Keratinocyte (primary cell): Measurements from ENCODE around the gene ATP4A. TPM values are rescaled to one million over a fixed set of nuclear protein-coding genes. Genes with fewer than 3 reads are reported as not detected.
"Not testable (repeated sequence)": the region's sequence is repeated elsewhere in the genome, so short reads cannot be mapped to it uniquely, and the experiment has no call there.

Source experiments
- DNase-seq: peaks from one replicate; pipeline ENCODE4 v3.0.0-alpha.2; 2011; ENCODE audit warnings: low read depth, missing footprints, low spot score
- FAIRE-seq: peaks from 2 replicates; lab custom pipeline; 2011; peaks lifted over from hg19 to GRCh38; lab: Jason Lieb, UNC
- H2AFZ ChIP-seq: 2 replicates; pipeline ENCODE4 v1.6.0; 2012; ENCODE audit warnings: low read length, control low read depth, inconsistent platforms; ENCODE audit not compliant: control insufficient read depth
- H3K27ac ChIP-seq: 2 replicates; pipeline ENCODE4 v1.5.1; 2011; ENCODE audit warnings: low read length; ENCODE audit not compliant: control insufficient read depth, insufficient read depth
- H3K27me3 ChIP-seq: 3 replicates; pipeline ENCODE4 v1.6.0; 2011; ENCODE audit warnings: low read length; ENCODE audit not compliant: control insufficient read depth, insufficient read depth; ENCODE audit errors: extremely low read depth
- H3K36me3 ChIP-seq, 2 experiments: 2 replicates in 1 of 2; 3 replicates in 1 of 2; pipeline ENCODE4 v1.5.1; 2011; ENCODE audit warnings: low read length in 2 of 2, mild to moderate bottlenecking in 1 of 2; ENCODE audit not compliant: control insufficient read depth in 2 of 2, insufficient read depth in 2 of 2; ENCODE audit errors: extremely low read depth in 1 of 2
- H3K4me1 ChIP-seq: 3 replicates; pipeline ENCODE4 v1.5.1; 2011; ENCODE audit warnings: low read length; ENCODE audit not compliant: control insufficient read depth, insufficient read depth; ENCODE audit errors: extremely low read depth
- H3K4me2 ChIP-seq: 3 replicates; pipeline ENCODE4 v1.6.0; 2011; ENCODE audit warnings: low read depth, low read length; ENCODE audit not compliant: control insufficient read depth, insufficient read depth; ENCODE audit errors: extremely low read depth
- H3K4me3 ChIP-seq, 3 experiments: fragments of 200-600 bp in 1 of 3; sonication (generic) in 1 of 3; 2 replicates in 2 of 3; 3 replicates in 1 of 3; pipeline ENCODE4 v1.5.1; 2011 to 2016; ENCODE audit warnings: low read length in 3 of 3, mild to moderate bottlenecking in 3 of 3, control low read depth in 2 of 3, inconsistent platforms in 1 of 3, low read depth in 1 of 3, mixed read lengths in 1 of 3, mixed run types in 1 of 3, moderate library complexity in 1 of 3; ENCODE audit not compliant: control insufficient read depth in 2 of 3, insufficient read depth in 2 of 3; ENCODE audit errors: extremely low read depth in 1 of 3
- H3K79me2 ChIP-seq: 2 replicates; pipeline ENCODE4 v1.6.0; 2012; ENCODE audit warnings: low read length; ENCODE audit not compliant: control insufficient read depth, insufficient read depth
- H3K9ac ChIP-seq: 3 replicates; pipeline ENCODE4 v1.6.0; 2011; ENCODE audit warnings: low read length; ENCODE audit not compliant: control insufficient read depth, insufficient read depth; ENCODE audit errors: extremely low read depth
- H3K9me1 ChIP-seq: 3 replicates; pipeline ENCODE4 v1.6.0; 2011; ENCODE audit warnings: low read length; ENCODE audit not compliant: control insufficient read depth, insufficient read depth; ENCODE audit errors: extremely low read depth
- H3K9me3 ChIP-seq: 2 replicates; pipeline ENCODE4 v1.5.1; 2012; ENCODE audit warnings: low read depth, low read length; ENCODE audit not compliant: control insufficient read depth
- H4K20me1 ChIP-seq: 3 replicates; pipeline ENCODE4 v1.6.0; 2011; ENCODE audit warnings: low read length; ENCODE audit not compliant: control insufficient read depth, insufficient read depth; ENCODE audit errors: extremely low read depth
- EZH2 ChIP-seq: IDR thresholded peaks from one replicate; pipeline ENCODE4 v1.6.1; 2012; ENCODE audit warnings: inconsistent platforms, mild to moderate bottlenecking, low read length, moderate library complexity
- dilution Hi-C: fragments of 300-500 bp; cut with MboI; formaldehyde crosslinking; loops from one replicate; pipeline ENCODE4 v1.7.0; 2020; ENCODE audit warnings: low sequenced_read_pairs; ENCODE audit not compliant: extremely low pct_ligation_motif_present
- polyA plus RNA-seq, 5 experiments: library from polyadenylated mRNA; depleted of rRNA in 3 of 5; stranded (reverse) in 3 of 5; stranded (forward) in 1 of 5; unstranded in 1 of 5; fragments of >200 nt; gene quantifications; 1 replicate in 1 of 5; 2 replicates in 3 of 5; 3 replicates in 1 of 5; pipeline versions ENCODE4 v1.2.1 to v1.2.3, GENCODE V29; 2011 to 2012; ENCODE audit warnings: missing spikeins in 2 of 5, low read depth in 1 of 5, low replicate concordance in 1 of 5
- TF ChIP-seq, protein P1 (sequence below), 3 experiments: IDR thresholded peaks in 1 of 3; conservative IDR thresholded peaks in 1 of 3; optimal IDR thresholded peaks in 1 of 3; 2 replicates in 2 of 3; 3 replicates in 1 of 3; pipeline versions ENCODE3 to v1.5.1; 2011; ENCODE audit warnings: low read length in 3 of 3, mild to moderate bottlenecking in 3 of 3, moderate library complexity in 2 of 3, control low read depth in 1 of 3, inconsistent platforms in 1 of 3; ENCODE audit not compliant: insufficient read depth in 2 of 3; ENCODE audit errors: extremely low read depth in 1 of 3

ATP4A gene
- polyA plus RNA-seq, 1 donor (not counting 4 experiments of a cell fraction or from before 2014, with no cell fraction given), result not detected

DNA sequence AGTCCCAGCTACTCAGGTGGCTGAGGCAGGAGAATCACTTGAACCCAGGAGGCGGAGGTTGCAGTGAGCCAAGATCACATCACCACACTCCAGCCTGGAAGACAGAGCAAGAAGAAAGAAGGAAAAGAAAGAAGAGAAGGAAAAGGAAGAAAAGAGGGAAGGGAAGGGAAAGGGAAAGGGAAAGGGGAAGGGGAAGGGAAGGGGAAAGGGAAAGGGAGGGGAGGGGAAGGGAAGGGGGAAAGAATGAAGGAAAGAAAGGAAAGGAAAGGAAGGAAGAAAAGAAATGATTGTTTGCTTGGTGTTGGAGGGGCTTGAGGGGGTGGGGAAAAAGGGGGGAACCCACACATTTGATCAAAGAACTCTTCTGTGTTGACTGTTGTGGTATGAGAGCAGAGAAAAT, 32.5 kb upstream of the ATP4A start:
- Histone ChIP-seq H2AFZ (no peak overlapping the region), H3K4me2 (no peak overlapping the region), H3K4me3 (no peak overlapping the region), H3K36me3 (no peaks in the 10 kb centered on the region), H3K9me1 (no peaks in the 10 kb centered on the region), H3K9ac (no peak overlapping the region), H3K79me2 (no peaks in the 10 kb centered on the region), H3K9me3 (no peaks in the 10 kb centered on the region), H4K20me1 (no peaks in the 10 kb centered on the region), H3K4me1 (no peaks in the 10 kb centered on the region), H3K27ac (no peak overlapping the region), H3K27me3 (no peaks in the 10 kb centered on the region)
- FAIRE-seq, result no peak
- TF ChIP-seq EZH2, result no peak
- TF ChIP-seq, protein P1, sequence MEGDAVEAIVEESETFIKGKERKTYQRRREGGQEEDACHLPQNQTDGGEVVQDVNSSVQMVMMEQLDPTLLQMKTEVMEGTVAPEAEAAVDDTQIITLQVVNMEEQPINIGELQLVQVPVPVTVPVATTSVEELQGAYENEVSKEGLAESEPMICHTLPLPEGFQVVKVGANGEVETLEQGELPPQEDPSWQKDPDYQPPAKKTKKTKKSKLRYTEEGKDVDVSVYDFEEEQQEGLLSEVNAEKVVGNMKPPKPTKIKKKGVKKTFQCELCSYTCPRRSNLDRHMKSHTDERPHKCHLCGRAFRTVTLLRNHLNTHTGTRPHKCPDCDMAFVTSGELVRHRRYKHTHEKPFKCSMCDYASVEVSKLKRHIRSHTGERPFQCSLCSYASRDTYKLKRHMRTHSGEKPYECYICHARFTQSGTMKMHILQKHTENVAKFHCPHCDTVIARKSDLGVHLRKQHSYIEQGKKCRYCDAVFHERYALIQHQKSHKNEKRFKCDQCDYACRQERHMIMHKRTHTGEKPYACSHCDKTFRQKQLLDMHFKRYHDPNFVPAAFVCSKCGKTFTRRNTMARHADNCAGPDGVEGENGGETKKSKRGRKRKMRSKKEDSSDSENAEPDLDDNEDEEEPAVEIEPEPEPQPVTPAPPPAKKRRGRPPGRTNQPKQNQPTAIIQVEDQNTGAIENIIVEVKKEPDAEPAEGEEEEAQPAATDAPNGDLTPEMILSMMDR (optimal IDR thresholded peaks at IDR 0.05 in 1 of 3, IDR thresholded peaks at IDR 0.05 in 1 of 3, conservative IDR thresholded peaks at IDR 0.05 in 1 of 3; ENCODE audit: extremely low read depth in 1 of 3, insufficient read depth in 2 of 3, low read length in 3 of 3), result no peak
- dilution Hi-C loops, result no loop called here
- no peak for DNase-seq

DNA sequence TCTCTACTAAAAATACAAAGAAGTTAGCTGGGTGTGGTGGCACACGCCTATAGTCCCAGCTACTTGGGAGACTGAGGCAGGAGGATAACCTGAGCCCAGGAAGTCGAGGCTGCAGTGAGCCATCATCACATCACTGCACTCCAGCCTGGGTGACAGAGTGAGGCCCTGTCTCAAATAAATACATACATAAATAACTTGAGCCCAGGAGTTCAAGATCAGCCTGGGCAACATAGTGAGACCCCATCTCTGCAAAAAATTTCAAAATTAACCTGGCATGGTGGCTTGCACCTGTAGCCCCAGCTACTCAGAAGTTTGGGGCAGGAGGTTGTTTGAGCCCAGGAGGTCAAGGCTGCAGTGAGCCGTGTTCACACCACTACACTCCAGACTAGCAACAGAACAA, 31.6 kb upstream of the ATP4A start:
- H3K4me3 ChIP-seq, H3K27me3 ChIP-seq, H3K9me1 ChIP-seq, dilution Hi-C loops, H3K4me2 ChIP-seq, H3K4me1 ChIP-seq, H4K20me1 ChIP-seq, DNase-seq, H3K79me2 ChIP-seq, FAIRE-seq, H3K9me3 ChIP-seq, H3K9ac ChIP-seq, H3K36me3 ChIP-seq, H2AFZ ChIP-seq, H3K27ac ChIP-seq: not testable (repeated sequence)

DNA sequence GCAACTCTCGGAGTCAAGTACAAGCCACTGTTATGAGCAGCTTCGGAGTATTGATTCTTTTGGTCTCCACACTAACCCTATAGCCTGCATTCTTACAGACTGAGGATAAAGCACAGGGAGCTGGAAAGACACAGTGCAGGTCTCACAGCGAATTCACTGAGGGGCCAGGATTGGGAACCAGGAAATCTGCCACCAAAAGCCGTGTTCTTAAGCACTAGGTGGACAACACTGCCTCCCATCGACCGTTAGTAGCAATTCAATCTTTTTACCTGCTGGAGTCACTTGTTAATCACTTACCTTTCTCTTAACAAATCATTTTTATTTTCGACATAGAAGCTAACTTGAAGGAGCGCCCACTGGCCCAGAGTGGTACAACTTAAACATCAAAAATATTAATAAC, 28.8 kb upstream of the ATP4A start:
- dilution Hi-C loops, result no loop called here
- no peak for TF ChIP-seq EZH2
- TF ChIP-seq, protein P1 (optimal IDR thresholded peaks at IDR 0.05 in 1 of 3, IDR thresholded peaks at IDR 0.05 in 1 of 3, conservative IDR thresholded peaks at IDR 0.05 in 1 of 3; ENCODE audit: extremely low read depth in 1 of 3, insufficient read depth in 2 of 3, low read length in 3 of 3), result peak; percentile 63 to 78 (median 72)
- H3K4me1 ChIP-seq, result no peaks in the 10 kb centered on the region
- H3K79me2 ChIP-seq, result no peaks in the 10 kb centered on the region
- H3K9ac ChIP-seq, result no peak overlapping the region
- no peak overlapping the region for H3K4me2 ChIP-seq
- H3K36me3 ChIP-seq, result no peaks in the 10 kb centered on the region
- no peak overlapping the region for H3K27ac ChIP-seq
- H4K20me1 ChIP-seq, result no peaks in the 10 kb centered on the region
- no peaks in the 10 kb centered on the region for H3K9me1 ChIP-seq
- no peak overlapping the region for H2AFZ ChIP-seq
- H3K27me3 ChIP-seq, result no peaks in the 10 kb centered on the region
- H3K9me3 ChIP-seq, result no peaks in the 10 kb centered on the region
- DNase-seq (no peak), FAIRE-seq (no peak)
- no peak overlapping the region for H3K4me3 ChIP-seq
